Loucy (cell line): ENCODE measurements around the gene ACMSD.

ENCODE experiments used
- H2AFZ ChIP-seq: fragments of 200-600 bp; sonication (generic); 2 replicates; pipeline ENCODE4 v1.6.0; 2016; ENCODE audit warnings: antibody characterized with exemption, mild to moderate bottlenecking, low read length, moderate library complexity
- H3F3A ChIP-seq: fragments of 200-600 bp; 2 replicates; pipeline ENCODE4 v1.6.0; 2016; ENCODE audit warnings: antibody characterized with exemption, low read depth, mild to moderate bottlenecking
- H3K27me3 ChIP-seq: fragments of 200-600 bp; sonication (generic); 2 replicates; pipeline ENCODE4 v1.6.1; 2014; ENCODE audit warnings: low read length, mild to moderate bottlenecking; ENCODE audit not compliant: insufficient read depth, poor library complexity, severe bottlenecking
- H3K36me3 ChIP-seq: fragments of 200-600 bp; sonication (generic); 2 replicates; pipeline ENCODE4 v1.6.1; 2016; ENCODE audit warnings: low read length; ENCODE audit not compliant: insufficient read depth
- H3K4me1 ChIP-seq: fragments of 200-600 bp; sonication (generic); 2 replicates; pipeline ENCODE4 v1.5.1; 2014; ENCODE audit warnings: low read length, mild to moderate bottlenecking; ENCODE audit not compliant: insufficient read depth, poor library complexity, severe bottlenecking
- H3K4me2 ChIP-seq: fragments of 200-600 bp; sonication (generic); 2 replicates; pipeline ENCODE4 v1.6.0; 2014; ENCODE audit warnings: antibody characterized with exemption, low read length, low read depth, mild to moderate bottlenecking; ENCODE audit not compliant: poor library complexity, severe bottlenecking
- H3K4me3 ChIP-seq: fragments of 200-600 bp; sonication (generic); 2 replicates; pipeline ENCODE4 v1.5.1; 2014; ENCODE audit warnings: low read length, mild to moderate bottlenecking, mixed read lengths; ENCODE audit not compliant: poor library complexity, severe bottlenecking
- H3K79me2 ChIP-seq: fragments of 200-600 bp; sonication (generic); 2 replicates; pipeline ENCODE4 v1.6.1; 2014; ENCODE audit warnings: low read length; ENCODE audit not compliant: insufficient read depth
- H3K9ac ChIP-seq: fragments of 200-600 bp; sonication (generic); 2 replicates; pipeline ENCODE4 v1.6.0; 2014; ENCODE audit warnings: mild to moderate bottlenecking, low read depth, low read length, moderate library complexity; ENCODE audit not compliant: poor library complexity, severe bottlenecking
- H3K9me2 ChIP-seq: fragments of 200-600 bp; sonication (generic); replicated peaks from 2 replicates; pipeline ENCODE4 v1.6.1; 2016; ENCODE audit warnings: low read depth, low read length, mixed read lengths
- H3K9me3 ChIP-seq: fragments of 200-600 bp; sonication (generic); 2 replicates; pipeline ENCODE4 v1.6.1; 2014; ENCODE audit warnings: mild to moderate bottlenecking, antibody characterized with exemption, low read length, low read depth; ENCODE audit not compliant: insufficient read depth
- H4K20me1 ChIP-seq: fragments of 200-600 bp; sonication (generic); 2 replicates; pipeline ENCODE4 v1.6.0; 2014; ENCODE audit warnings: antibody characterized with exemption, low read length, mild to moderate bottlenecking; ENCODE audit not compliant: insufficient read depth, poor library complexity, severe bottlenecking
- CTCF ChIP-seq: fragments of 200-600 bp; sonication (generic); conservative IDR thresholded peaks from 2 replicates; pipeline ENCODE4 v1.5.1; 2014; ENCODE audit warnings: mild to moderate bottlenecking, antibody characterized with exemption, low read length
- EZH2phosphoT487 ChIP-seq: fragments of 200-600 bp; IDR thresholded peaks from 2 replicates; pipeline ENCODE4 v1.6.1; 2018; ENCODE audit warnings: antibody characterized with exemption, mild to moderate bottlenecking, moderate library complexity, borderline replicate concordance

ACMSD gene

DNA sequence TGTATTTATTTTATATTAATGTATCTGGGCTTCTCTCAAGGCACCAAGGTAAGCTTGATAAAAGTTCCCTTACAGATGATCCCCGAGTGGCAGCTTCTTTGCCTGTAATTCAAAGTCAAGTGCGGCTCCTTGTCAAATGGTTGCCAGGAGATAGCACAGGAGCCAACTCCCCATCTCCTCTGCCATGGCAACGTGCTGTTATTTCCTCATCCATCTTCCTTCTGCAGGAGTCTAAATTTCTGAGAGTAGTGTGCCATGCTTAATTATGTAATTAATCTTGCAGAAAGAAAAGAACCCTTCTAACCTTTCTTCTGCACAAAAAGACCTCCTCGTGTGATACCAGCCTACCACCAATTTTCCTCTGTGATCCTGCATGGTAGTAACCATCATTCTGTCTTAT, 46.2 kb upstream of the ACMSD start:
- Histone ChIP-seq H3K4me2 (no peak overlapping the region), H3K4me3 (no peak overlapping the region), H3K9me3 (no peaks in the 10 kb centered on the region), H3K9me2 (no peaks in the 10 kb centered on the region), H3K4me1 (no peaks in the 10 kb centered on the region), H3F3A (no peaks in the 10 kb centered on the region), H3K27me3 (no peaks in the 10 kb centered on the region), H3K36me3 (no peaks in the 10 kb centered on the region), H2AFZ (no peak overlapping the region), H4K20me1 (no peaks in the 10 kb centered on the region), H3K79me2 (no peaks in the 10 kb centered on the region), H3K9ac (no peak overlapping the region)
- no peak for TF ChIP-seq CTCF

DNA sequence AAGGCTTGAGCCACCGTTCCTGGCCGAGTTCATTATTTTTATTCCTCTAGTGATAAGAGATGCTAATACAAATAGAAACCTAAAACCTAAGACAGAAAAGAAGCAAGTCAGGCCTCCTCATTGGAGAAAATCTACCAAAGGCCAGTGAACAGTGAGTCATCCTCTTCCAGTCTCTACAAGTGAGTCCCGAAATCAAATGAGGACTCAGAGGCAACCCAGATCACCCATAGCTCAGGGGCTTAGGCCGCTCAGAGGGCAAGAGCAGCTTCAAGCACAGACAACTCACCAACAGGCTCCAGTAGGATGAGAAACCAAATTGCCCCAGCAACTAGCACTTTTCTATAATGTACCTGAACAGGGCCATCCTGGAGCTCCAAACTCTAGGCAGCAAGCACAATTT, 42.7 kb upstream of the ACMSD start:
- Histone ChIP-seq H3K4me3 (no peak overlapping the region), H3K79me2 (no peaks in the 10 kb centered on the region), H3K4me2 (no peak overlapping the region), H3K36me3 (no peaks in the 10 kb centered on the region), H2AFZ (no peak overlapping the region), H3K9me2 (no peaks in the 10 kb centered on the region), H3K9ac (no peak overlapping the region), H3F3A (no peaks in the 10 kb centered on the region), H4K20me1 (no peaks in the 10 kb centered on the region), H3K9me3 (no peaks in the 10 kb centered on the region), H3K27me3 (no peaks in the 10 kb centered on the region), H3K4me1 (no peaks in the 10 kb centered on the region)
- no peak for TF ChIP-seq CTCF
- no peak for TF ChIP-seq EZH2phosphoT487

- Histone ChIP-seq H4K20me1 (no peaks in the 10 kb centered on the region), H3K36me3 (no peaks in the 10 kb centered on the region), H3K9me2 (no peaks in the 10 kb centered on the region), H3K4me2 (no peak overlapping the region), H3K9me3 (no peaks in the 10 kb centered on the region), H3K27me3 (no peaks in the 10 kb centered on the region), H3K4me1 (no peaks in the 10 kb centered on the region), H3K79me2 (no peaks in the 10 kb centered on the region), H3K4me3 (no peak overlapping the region), H2AFZ (no peak overlapping the region), H3K9ac (no peak overlapping the region), H3F3A (no peaks in the 10 kb centered on the region)
- TF ChIP-seq EZH2phosphoT487 (no peak), CTCF (no peak)
Observed at GRCh38 chr2:134796373-134796772, 42.0 kb upstream of the ACMSD start.
